HepG2 (cell line): ENCODE measurements around the gene CELF2. TPM values are rescaled to one million over a fixed set of nuclear protein-coding genes. Genes with fewer than 3 reads are reported as not detected.

Experiments used
- ATAC-seq: fragments of 200-7000 bp; cut with Tn5 transposase; 3 replicates; pipeline ENCODE4 v1.9.1; 2020; ENCODE audit warnings: mild to moderate bottlenecking, moderate library complexity
- BruUV-seq: library from RNA; stranded (reverse); fragments of 400-500 nt; replicated peaks from 2 replicates; lab custom pipeline; 2021; lab: Mats Ljungman, UMichigan
- CTCF ChIA-PET: fragments of 300-600 bp; formaldehyde crosslinking; extraction: SDS; loops from one replicate; lab custom pipeline; 2021; ENCODE audit warnings: low total read pairs, inconsistent platforms, low intra/inter-chr PET ratio; lab: Yijun Ruan, JAX
- POLR2A ChIA-PET: fragments of 350-600 bp; sonication (Branson Sonifier 250); formaldehyde crosslinking; loops from one replicate; lab custom pipeline; 2020; ENCODE audit warnings: antibody characterized with exemption, inconsistent platforms; lab: Yijun Ruan, JAX
- DNase-seq: peaks from one replicate; pipeline ENCODE4 v3.0.0-alpha.2; 2015; ENCODE audit warnings: low spot score
- FAIRE-seq: peaks from 3 replicates; lab custom pipeline; 2011; peaks lifted over from hg19 to GRCh38; lab: Jason Lieb, UNC
- H2AFZ ChIP-seq: one replicate; pipeline ENCODE4 v1.6.1; 2011; ENCODE audit warnings: low read length, inconsistent platforms
- H3K27ac ChIP-seq: fragments of 300-600 bp; 3 replicates; pipeline ENCODE4 v1.8.0; 2011; ENCODE audit warnings: mixed run types, mild to moderate bottlenecking, mixed read lengths, low read length, inconsistent platforms; ENCODE audit not compliant: insufficient read depth; ENCODE audit errors: extremely low read length
- H3K27me3 ChIP-seq, 2 experiments: fragments of 200-600 bp in 1 of 2; 2 replicates in 1 of 2; 3 replicates in 1 of 2; pipeline versions ENCODE4 v1.6.0 to v1.8.0; 2011; ENCODE audit warnings: low read length in 2 of 2, mild to moderate bottlenecking in 2 of 2, moderate library complexity in 2 of 2, inconsistent platforms in 1 of 2; ENCODE audit not compliant: insufficient read depth in 2 of 2, control insufficient read depth in 1 of 2
- H3K36me3 ChIP-seq, 2 experiments: fragments of 200-600 bp in 1 of 2; replicated peaks in 1 of 2; 2 replicates in 1 of 2; 3 replicates in 1 of 2; pipeline versions ENCODE4 v1.5.1 to v1.8.0; 2011; ENCODE audit warnings: low read length in 2 of 2, inconsistent platforms in 1 of 2; ENCODE audit not compliant: insufficient read depth in 2 of 2, control insufficient read depth in 1 of 2
- H3K4me1 ChIP-seq: 2 replicates; pipeline ENCODE4 v1.5.1; 2012; ENCODE audit warnings: low read length, inconsistent platforms; ENCODE audit not compliant: insufficient read depth
- H3K4me2 ChIP-seq: 2 replicates; pipeline ENCODE4 v1.6.0; 2011; ENCODE audit warnings: low read depth, low read length, inconsistent platforms
- H3K4me3 ChIP-seq, 3 experiments: fragments of 200-600 bp in 1 of 3; sonication (generic), shearing (Covaris generic) in 1 of 3; replicated peaks in 1 of 3; 2 replicates each; pipeline ENCODE4 v1.5.1; 2011 to 2016; ENCODE audit warnings: low read length in 3 of 3, inconsistent platforms in 2 of 3, low read depth in 2 of 3, mild to moderate bottlenecking in 2 of 3, control low read depth in 1 of 3, mixed read lengths in 1 of 3; ENCODE audit not compliant: insufficient read depth in 1 of 3
- H3K79me2 ChIP-seq: one replicate; pipeline ENCODE4 v1.6.1; 2011; ENCODE audit warnings: low read length, inconsistent platforms; ENCODE audit not compliant: insufficient read depth
- H3K9ac ChIP-seq: 2 replicates; pipeline ENCODE4 v1.6.0; 2011; ENCODE audit warnings: mild to moderate bottlenecking, low read depth, low read length, inconsistent platforms; ENCODE audit not compliant: insufficient read depth
- H3K9me3 ChIP-seq: 2 replicates; pipeline ENCODE4 v1.5.1; 2012; ENCODE audit warnings: mild to moderate bottlenecking, low read length
- H4K20me1 ChIP-seq: 2 replicates; pipeline ENCODE4 v1.6.0; 2011; ENCODE audit warnings: inconsistent platforms, mild to moderate bottlenecking, low read length, moderate library complexity; ENCODE audit not compliant: insufficient read depth
- ATF7 ChIP-seq, 2 experiments: fragments of 450-650 bp in 1 of 2; sonication (generic) in 1 of 2; formaldehyde crosslinking in 1 of 2; IDR thresholded peaks; 2 replicates each; pipeline versions ENCODE4 v1.4.0 to v1.6.1; 2016 to 2020; ENCODE audit warnings: antibody characterized with exemption in 1 of 2, mild to moderate bottlenecking in 1 of 2, missing genetic modification reagents in 1 of 2
- CREB1 ChIP-seq, 2 experiments: fragments of 450-650 bp in 1 of 2; IDR thresholded peaks; 2 replicates each; pipeline ENCODE4 v1.6.1; 2016 to 2017; ENCODE audit warnings: control low read depth in 1 of 2, mild to moderate bottlenecking in 1 of 2, missing compliant biosample characterization in 1 of 2, missing genetic modification characterization in 1 of 2
- MIER2 ChIP-seq: IDR thresholded peaks from 2 replicates; pipeline ENCODE4 v1.6.1; 2016; ENCODE audit warnings: missing biosample characterization, missing genetic modification reagents
- MIXL1 ChIP-seq: IDR thresholded peaks from 2 replicates; pipeline ENCODE4 v1.6.1; 2016
- SMAD1 ChIP-seq: sonication (generic); formaldehyde crosslinking; IDR thresholded peaks from 2 replicates; pipeline ENCODE4 v1.4.0; 2020; ENCODE audit warnings: missing genetic modification reagents, low read depth, mild to moderate bottlenecking, borderline replicate concordance
- SP1 ChIP-seq, 2 experiments: fragments of 450-650 bp in 1 of 2; sonication (generic) in 1 of 2; formaldehyde crosslinking in 1 of 2; IDR thresholded peaks; 2 replicates each; pipeline versions ENCODE4 v1.4.0 to v1.6.1; 2016 to 2020; ENCODE audit warnings: missing genetic modification reagents in 1 of 2
- ZNF207 ChIP-seq: fragments of 450-650 bp; IDR thresholded peaks from 2 replicates; pipeline ENCODE4 v1.6.1; 2016; ENCODE audit warnings: antibody characterized with exemption, borderline replicate concordance
- ZNF577 ChIP-seq: sonication (generic); formaldehyde crosslinking; IDR thresholded peaks from 2 replicates; pipeline ENCODE4 v1.4.0; 2020; ENCODE audit warnings: mild to moderate bottlenecking, low read depth, missing genetic modification reagents, borderline replicate concordance
- WGBS: methylation state at CpG from one replicate; pipeline ENCODE4 v1.1.6; 2017; ENCODE audit warnings: low lambda C conversion rate; 5-methylcytosine and 5-hydroxymethylcytosine counted together
- in situ Hi-C: cut with HindIII; loops from 2 replicates; pipeline ENCODE4 v1.10.0; 2017; ENCODE audit warnings: low pct_unique_long_range_greater_than_20kb; ENCODE audit not compliant: extremely low pct_ligation_motif_present
- intact Hi-C: fragments of 100-400 bp; cut with micrococcal nuclease; formaldehyde crosslinking; loops from one replicate; pipeline ENCODE4 v1.10.0; 2022; ENCODE audit not compliant: unreplicated experiment
- polyA plus RNA-seq, 8 experiments: library from polyadenylated mRNA; depleted of rRNA in 3 of 8; stranded (reverse) in 7 of 8; unstranded in 1 of 8; fragments of >200 nt; fragmentation: Illumina TruSeq in 4 of 8; extraction: Trizol in 4 of 8; gene quantifications; 2 replicates each; pipeline versions ENCODE4 v1.2.1 to v1.2.3, GENCODE V29; 2011 to 2016; ENCODE audit warnings: low read depth in 4 of 8, missing spikeins in 1 of 8, mixed read lengths in 1 of 8; ENCODE audit not compliant: insufficient read depth in 1 of 8
- total RNA-seq, 5 experiments: library from RNA; depleted of rRNA; stranded (reverse); fragments of >200 nt; fragmentation: Illumina TruSeq; extraction: Trizol; gene quantifications; 2 replicates each; pipeline ENCODE4 v1.2.3, GENCODE V29; 2016; ENCODE audit warnings: low read depth in 1 of 5
- TF ChIP-seq, protein P1 (sequence below): sonication (generic); formaldehyde crosslinking; IDR thresholded peaks from 2 replicates; pipeline ENCODE4 v1.4.0; 2020; ENCODE audit warnings: missing genetic modification reagents
- TF ChIP-seq, protein P2 (sequence below): sonication (generic); formaldehyde crosslinking; IDR thresholded peaks from 2 replicates; pipeline ENCODE4 v1.4.0; 2020; ENCODE audit warnings: missing genetic modification reagents, borderline replicate concordance
- TF ChIP-seq, protein P3 (sequence below): sonication (generic); formaldehyde crosslinking; IDR thresholded peaks from 2 replicates; pipeline ENCODE4 v1.4.0; 2020; ENCODE audit warnings: missing genetic modification reagents

Gene CELF2
- total and polyA plus RNA-seq, 2 of the 13 experiments (the other 11 are each of a cell fraction or from before 2014, with no cell fraction given) = not detected

DNA sequence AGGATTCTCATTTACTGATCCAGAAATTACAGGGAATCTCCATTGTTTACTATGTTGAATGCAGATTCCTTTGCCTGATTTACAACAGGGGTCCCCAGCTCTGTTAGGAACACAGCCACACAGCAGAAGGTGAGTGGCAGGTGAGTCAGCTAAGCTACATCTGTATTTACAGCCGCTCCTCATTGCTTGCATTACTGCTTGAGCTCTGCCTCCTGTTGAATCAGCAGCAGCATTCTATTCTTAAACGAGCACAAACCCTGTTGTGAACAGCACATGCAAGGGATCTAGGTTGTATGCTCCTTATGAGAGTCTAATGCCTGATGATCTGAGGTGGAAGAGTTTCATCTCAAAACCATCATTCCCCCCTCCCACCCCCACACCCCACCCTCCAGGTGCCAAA is 23.3 kb upstream of the CELF2 start (continued):
- TF ChIP-seq SP1 (IDR thresholded peaks at IDR 0.05) (no peak), SP1 (CRISPR knock-in tag; IDR thresholded peaks at IDR 0.05) (no peak), MIXL1 (CRISPR knock-in tag) (no peak), ZNF207 (no peak), SMAD1 (no peak), MIER2 (no peak), ZNF577 (CRISPR knock-in tag) (no peak)
- TF ChIP-seq, protein P1, sequence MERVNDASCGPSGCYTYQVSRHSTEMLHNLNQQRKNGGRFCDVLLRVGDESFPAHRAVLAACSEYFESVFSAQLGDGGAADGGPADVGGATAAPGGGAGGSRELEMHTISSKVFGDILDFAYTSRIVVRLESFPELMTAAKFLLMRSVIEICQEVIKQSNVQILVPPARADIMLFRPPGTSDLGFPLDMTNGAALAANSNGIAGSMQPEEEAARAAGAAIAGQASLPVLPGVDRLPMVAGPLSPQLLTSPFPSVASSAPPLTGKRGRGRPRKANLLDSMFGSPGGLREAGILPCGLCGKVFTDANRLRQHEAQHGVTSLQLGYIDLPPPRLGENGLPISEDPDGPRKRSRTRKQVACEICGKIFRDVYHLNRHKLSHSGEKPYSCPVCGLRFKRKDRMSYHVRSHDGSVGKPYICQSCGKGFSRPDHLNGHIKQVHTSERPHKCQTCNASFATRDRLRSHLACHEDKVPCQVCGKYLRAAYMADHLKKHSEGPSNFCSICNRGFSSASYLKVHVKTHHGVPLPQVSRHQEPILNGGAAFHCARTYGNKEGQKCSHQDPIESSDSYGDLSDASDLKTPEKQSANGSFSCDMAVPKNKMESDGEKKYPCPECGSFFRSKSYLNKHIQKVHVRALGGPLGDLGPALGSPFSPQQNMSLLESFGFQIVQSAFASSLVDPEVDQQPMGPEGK (CRISPR knock-in tag) = no peak

DNA sequence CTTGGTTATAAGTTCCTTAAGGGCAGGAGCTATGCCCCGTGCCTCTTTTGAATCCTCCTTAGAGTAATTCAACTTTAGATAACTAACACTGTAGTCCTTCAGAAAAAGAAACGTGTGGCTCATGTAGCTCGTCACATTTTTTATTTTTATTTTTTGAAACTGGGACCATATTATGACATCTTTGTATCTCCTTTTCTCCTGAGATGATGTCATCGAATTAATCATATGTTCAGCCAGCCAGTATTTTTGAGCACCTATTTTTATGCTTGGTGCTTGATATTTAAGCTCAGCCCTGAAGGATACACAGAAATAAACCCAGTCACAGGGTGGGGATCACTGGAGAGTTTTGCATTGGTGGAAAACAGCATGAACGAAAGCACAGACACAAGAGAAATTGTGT is 22.6 kb upstream of the CELF2 start:
- H3K9me3 ChIP-seq = no peaks in the 10 kb centered on the region
- WGBS = 3% methylated on average over 5 of the region's 5 CpGs
- TF ChIP-seq, protein P2, sequence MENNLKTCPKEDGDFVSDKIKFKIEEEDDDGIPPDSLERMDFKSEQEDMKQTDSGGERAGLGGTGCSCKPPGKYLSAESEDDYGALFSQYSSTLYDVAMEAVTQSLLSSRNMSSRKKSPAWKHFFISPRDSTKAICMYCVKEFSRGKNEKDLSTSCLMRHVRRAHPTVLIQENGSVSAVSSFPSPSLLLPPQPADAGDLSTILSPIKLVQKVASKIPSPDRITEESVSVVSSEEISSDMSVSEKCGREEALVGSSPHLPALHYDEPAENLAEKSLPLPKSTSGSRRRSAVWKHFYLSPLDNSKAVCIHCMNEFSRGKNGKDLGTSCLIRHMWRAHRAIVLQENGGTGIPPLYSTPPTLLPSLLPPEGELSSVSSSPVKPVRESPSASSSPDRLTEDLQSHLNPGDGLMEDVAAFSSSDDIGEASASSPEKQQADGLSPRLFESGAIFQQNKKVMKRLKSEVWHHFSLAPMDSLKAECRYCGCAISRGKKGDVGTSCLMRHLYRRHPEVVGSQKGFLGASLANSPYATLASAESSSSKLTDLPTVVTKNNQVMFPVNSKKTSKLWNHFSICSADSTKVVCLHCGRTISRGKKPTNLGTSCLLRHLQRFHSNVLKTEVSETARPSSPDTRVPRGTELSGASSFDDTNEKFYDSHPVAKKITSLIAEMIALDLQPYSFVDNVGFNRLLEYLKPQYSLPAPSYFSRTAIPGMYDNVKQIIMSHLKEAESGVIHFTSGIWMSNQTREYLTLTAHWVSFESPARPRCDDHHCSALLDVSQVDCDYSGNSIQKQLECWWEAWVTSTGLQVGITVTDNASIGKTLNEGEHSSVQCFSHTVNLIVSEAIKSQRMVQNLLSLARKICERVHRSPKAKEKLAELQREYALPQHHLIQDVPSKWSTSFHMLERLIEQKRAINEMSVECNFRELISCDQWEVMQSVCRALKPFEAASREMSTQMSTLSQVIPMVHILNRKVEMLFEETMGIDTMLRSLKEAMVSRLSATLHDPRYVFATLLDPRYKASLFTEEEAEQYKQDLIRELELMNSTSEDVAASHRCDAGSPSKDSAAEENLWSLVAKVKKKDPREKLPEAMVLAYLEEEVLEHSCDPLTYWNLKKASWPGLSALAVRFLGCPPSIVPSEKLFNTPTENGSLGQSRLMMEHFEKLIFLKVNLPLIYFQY (CRISPR knock-in tag) = no peak
- TF ChIP-seq CREB1 (IDR thresholded peaks at IDR 0.05) (0 out of 2 replicates have a peak, but pooled peaks have one; percentile 10), CREB1 (CRISPR knock-in tag; IDR thresholded peaks at IDR 0.05) (no peak), ATF7 (IDR thresholded peaks at IDR 0.05) (peak; percentile 95), ATF7 (CRISPR knock-in tag; IDR thresholded peaks at IDR 0.05) (no peak)
- TF ChIP-seq, protein P3, sequence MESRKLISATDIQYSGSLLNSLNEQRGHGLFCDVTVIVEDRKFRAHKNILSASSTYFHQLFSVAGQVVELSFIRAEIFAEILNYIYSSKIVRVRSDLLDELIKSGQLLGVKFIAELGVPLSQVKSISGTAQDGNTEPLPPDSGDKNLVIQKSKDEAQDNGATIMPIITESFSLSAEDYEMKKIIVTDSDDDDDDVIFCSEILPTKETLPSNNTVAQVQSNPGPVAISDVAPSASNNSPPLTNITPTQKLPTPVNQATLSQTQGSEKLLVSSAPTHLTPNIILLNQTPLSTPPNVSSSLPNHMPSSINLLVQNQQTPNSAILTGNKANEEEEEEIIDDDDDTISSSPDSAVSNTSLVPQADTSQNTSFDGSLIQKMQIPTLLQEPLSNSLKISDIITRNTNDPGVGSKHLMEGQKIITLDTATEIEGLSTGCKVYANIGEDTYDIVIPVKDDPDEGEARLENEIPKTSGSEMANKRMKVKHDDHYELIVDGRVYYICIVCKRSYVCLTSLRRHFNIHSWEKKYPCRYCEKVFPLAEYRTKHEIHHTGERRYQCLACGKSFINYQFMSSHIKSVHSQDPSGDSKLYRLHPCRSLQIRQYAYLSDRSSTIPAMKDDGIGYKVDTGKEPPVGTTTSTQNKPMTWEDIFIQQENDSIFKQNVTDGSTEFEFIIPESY (CRISPR knock-in tag) = no peak
- TF ChIP-seq, all 625 proteins: peak for 2
- Histone ChIP-seq H3K36me3 (no peaks in the 10 kb centered on the region), H3K27ac (no peak overlapping the region), H2AFZ (no peak overlapping the region), H3K27me3 (no peaks in the 10 kb centered on the region), H3K9ac (no peak overlapping the region), H4K20me1 (no peaks in the 10 kb centered on the region), H3K4me1 (no peaks in the 10 kb centered on the region), H3K4me3 (no peak overlapping the region), H3K4me2 (no peak overlapping the region), H3K79me2 (no peaks in the 10 kb centered on the region)
- CTCF ChIA-PET = no interaction called here
- DNase-seq (no peak), FAIRE-seq (no peak), ATAC-seq (no peak)
- intact Hi-C loops = no loop called here
- POLR2A ChIA-PET = no interaction called here
- no TSS peak for BruUV-seq
- in situ Hi-C loops = no loop called here
